ENCODE results near the gene LY6G5C. TPM values are rescaled to one million over a fixed set of nuclear protein-coding genes. Genes with fewer than 3 reads are reported as not detected.
A peak's percentile ranks its signal among the peaks of the same experiment; 100 is the strongest.
"Not testable (repeated sequence)": the region's sequence is repeated elsewhere in the genome, so short reads cannot be mapped to it uniquely, and the experiment has no call there.

Gene LY6G5C
- total RNA-seq, 1 donor from 2014 or later, result 4.7 TPM

DNA sequence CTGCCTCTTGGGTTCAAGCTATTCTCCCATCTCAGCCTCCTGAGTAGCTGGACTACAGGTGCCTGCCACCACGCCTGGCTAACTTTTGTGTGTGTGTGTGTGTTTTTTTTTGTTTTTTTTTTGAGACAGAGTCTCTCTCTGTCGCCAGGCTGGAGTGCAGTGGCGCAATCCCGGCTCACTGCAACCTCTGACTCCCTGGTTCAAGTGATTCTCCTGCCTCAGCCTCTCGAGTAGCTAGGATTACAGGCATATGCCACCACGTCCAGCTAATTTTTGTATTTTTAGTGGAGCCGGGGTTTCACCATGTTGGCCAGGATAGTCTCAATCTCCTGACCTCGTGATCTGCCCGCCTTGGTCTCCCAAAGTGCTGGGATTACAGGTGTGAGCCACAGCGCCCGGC is 28.3 kb upstream of the LY6G5C start:
- H3K9me3 Mint-ChIP-seq; H3K4me3 Mint-ChIP-seq; H3K27ac Mint-ChIP-seq; H3K36me3 Mint-ChIP-seq (ENCODE audit: low read depth); H3K27me3 Mint-ChIP-seq (ENCODE audit: insufficient read depth); DNase-seq (ENCODE audit: low spot score); intact Hi-C loops (cut with micrococcal nuclease): not testable (repeated sequence)
- H3K4me1 Mint-ChIP-seq (ENCODE audit: low read depth), result peaks cover 14% of the 10 kb centered on the region

DNA sequence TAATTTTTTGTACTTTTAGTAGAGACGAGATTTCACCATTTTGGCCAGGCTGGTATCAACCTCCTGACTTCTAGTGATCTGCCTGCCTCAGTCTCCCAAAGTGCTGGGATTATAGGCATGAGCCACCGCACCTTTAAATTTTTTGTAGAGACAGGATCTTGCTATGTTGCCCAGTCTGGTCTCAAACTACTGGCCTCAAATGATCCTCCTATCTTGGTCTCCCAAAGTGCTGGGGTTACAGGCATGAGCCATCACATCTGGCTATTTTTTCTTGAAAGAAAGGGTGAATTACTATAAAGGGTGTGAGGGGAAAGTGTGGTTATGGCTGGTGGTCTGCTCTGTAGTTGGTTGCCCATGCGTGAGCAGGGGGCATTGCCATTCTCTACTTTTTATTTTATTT is 27.4 kb upstream of the LY6G5C start:
- intact Hi-C loops (cut with micrococcal nuclease), result no loop called here

GRCh38 chr6:31707701-31708100 is 26.8 kb upstream of the LY6G5C start:
- H3K4me3 Mint-ChIP-seq, result no peak overlapping the region
- peaks cover 2% of the 10 kb centered on the region for H3K36me3 Mint-ChIP-seq (ENCODE audit: low read depth)
- intact Hi-C loops (cut with micrococcal nuclease), result no loop called here
- peaks cover 15% of the 10 kb centered on the region for H3K4me1 Mint-ChIP-seq (ENCODE audit: low read depth)
- H3K27ac Mint-ChIP-seq, result no peak overlapping the region
- H3K9me3 Mint-ChIP-seq, result no peaks in the 10 kb centered on the region
- DNase-seq (ENCODE audit: low spot score), result no peak
- peaks cover 4% of the 10 kb centered on the region for H3K27me3 Mint-ChIP-seq (ENCODE audit: insufficient read depth)

More for the DNA sequence above, 27.4 kb upstream of the LY6G5C start:
- Mint-ChIP-seq H3K4me3 (no peak overlapping the region), H3K36me3 (ENCODE audit: low read depth) (peaks cover 2% of the 10 kb centered on the region), H3K27ac (no peak overlapping the region), H3K9me3 (no peaks in the 10 kb centered on the region), H3K4me1 (ENCODE audit: low read depth) (peaks cover 13% of the 10 kb centered on the region), H3K27me3 (ENCODE audit: insufficient read depth) (peaks cover 4% of the 10 kb centered on the region)
- DNase-seq (ENCODE audit: low spot score), result no peak

DNA sequence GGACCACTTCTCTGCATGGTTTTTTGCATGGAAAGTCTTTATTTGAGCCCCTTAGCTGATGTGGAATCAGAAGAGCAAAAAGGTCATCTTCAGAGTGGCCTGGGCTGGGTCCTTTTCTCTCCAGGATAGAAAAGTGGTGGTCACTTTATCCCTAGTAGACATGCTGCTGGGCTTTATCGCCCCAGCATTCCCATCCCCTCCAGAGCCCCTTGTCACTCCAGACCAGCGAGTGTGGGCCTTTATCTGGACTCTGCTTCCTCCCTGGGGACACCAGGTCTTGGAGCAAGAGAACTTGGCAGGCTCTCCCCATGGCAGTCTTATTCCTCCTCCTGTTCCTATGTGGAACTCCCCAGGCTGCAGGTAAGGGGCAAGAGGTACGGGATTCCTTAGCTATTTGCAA is 25.7 kb upstream of the LY6G5C start, which contains the start of gene LY6G6F:
Gene LY6G6F (plus strand): TSS at position 268 of the 400 bp plus-strand sequence. CDS start 41 bp downstream, at position 309.
- intact Hi-C loops (cut with micrococcal nuclease), result no loop called here
- Mint-ChIP-seq H3K36me3 (ENCODE audit: low read depth) (peaks cover 5% of the 10 kb centered on the region), H3K27ac (no peak within 1 kb of the TSS), H3K27me3 (ENCODE audit: insufficient read depth) (no peaks in the 10 kb centered on the region), H3K9me3 (no peaks in the 10 kb centered on the region), H3K4me3 (no peak within 1 kb of the TSS), H3K4me1 (ENCODE audit: low read depth) (peaks cover 23% of the 10 kb centered on the region)
- DNase-seq (ENCODE audit: low spot score), result no peak

DNA sequence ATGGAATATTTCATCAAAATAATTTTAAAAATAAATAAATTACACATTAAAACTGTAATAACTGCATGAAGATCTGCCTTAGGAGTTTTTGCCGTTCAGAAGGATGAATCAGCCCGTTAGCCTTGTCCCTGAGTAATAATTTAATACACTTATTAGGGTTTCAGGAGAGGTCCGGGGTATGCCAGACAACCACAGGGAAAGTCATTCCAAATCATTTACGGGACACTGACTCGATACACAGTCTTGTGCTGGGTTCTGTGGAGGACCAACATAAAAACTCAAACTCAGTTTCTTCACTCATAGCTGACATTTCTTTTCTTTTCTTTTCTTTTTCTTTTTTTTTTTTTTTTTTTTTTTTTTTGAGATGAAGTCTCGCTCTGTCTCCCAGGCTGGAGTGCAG is 25.1 kb upstream of the LY6G5C start:
- Mint-ChIP-seq H3K4me3 (no peak overlapping the region), H3K27me3 (ENCODE audit: insufficient read depth) (no peaks in the 10 kb centered on the region), H3K27ac (no peak overlapping the region), H3K4me1 (ENCODE audit: low read depth) (peaks cover 25% of the 10 kb centered on the region), H3K9me3 (no peaks in the 10 kb centered on the region), H3K36me3 (ENCODE audit: low read depth) (peaks cover 8% of the 10 kb centered on the region)
- no peak for DNase-seq (ENCODE audit: low spot score)
- intact Hi-C loops (cut with micrococcal nuclease), result no loop called here

DNA sequence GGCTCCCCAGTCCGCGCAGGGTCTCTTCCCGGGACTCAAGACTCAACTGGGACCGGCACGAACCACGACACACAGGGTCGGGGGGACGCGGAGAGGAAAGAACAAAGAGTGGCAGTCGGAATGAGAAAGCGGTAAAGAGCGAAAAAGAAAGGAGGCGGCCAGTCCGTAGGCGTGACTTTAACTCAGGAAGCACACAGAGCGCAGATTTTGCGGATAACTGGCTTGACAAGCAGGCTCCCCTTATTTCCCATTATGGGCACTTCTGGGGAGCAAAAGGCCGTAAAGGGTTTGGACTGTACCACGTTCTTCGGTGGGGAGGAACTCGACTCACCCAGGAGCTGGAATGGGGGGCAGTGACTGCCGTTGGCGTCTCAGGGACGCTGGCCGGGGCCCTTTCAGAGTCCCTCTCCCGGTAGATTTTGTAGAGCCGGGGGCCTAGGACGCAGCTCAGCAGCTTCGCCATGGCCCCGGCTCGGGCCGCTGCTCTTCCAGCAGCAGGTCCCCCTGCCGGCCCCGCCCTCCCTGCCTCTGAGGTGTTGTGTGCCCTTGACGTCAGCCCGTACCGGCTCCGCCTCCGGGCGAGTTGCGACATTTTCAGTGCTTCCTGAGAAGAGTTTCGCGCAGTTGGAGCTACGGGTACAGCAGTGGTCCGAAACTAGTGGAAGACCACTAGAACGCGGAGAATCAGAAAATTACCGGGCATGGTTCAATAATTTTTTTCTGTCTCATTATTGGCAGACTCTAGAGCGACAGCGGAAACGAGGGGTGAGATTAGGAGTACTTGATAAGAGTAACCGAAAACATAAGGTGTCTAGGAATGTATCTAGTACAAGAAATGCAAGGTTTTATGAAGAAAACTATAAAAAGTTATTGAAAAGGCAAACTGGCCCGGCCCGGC is 22.2 kb upstream of the LY6G5C start, which contains the start of gene ABHD16A:
Gene ABHD16A (minus strand): TSS at position 506 of the 898 bp plus-strand sequence. CDS start 43 bp downstream, at position 463.
- peaks cover 25% of the 10 kb centered on the region for H3K4me1 Mint-ChIP-seq (ENCODE audit: low read depth)
- peak; percentile 95 for DNase-seq (ENCODE audit: low spot score)
- peaks cover 14% of the 10 kb centered on the region for H3K36me3 Mint-ChIP-seq (ENCODE audit: low read depth)
- intact Hi-C loops (cut with micrococcal nuclease), result loop anchor here (1.0 to 2.0 kb wide), 12 partner anchors 23 to 256 kb away; partner anchors contain the start of genes BAG6, CLIC1, DDAH2 and HSPA1B
- H3K27me3 Mint-ChIP-seq (ENCODE audit: insufficient read depth), result no peaks in the 10 kb centered on the region
- H3K9me3 Mint-ChIP-seq, result no peaks in the 10 kb centered on the region
- H3K4me3 Mint-ChIP-seq, result peak within 1 kb of the TSS; percentile 98
- peak within 1 kb of the TSS; percentile 97 for H3K27ac Mint-ChIP-seq

- peak; percentile 11 for DNase-seq (ENCODE audit: low spot score)
- H3K27ac Mint-ChIP-seq, result peak overlapping the region; percentile 97
- no peaks in the 10 kb centered on the region for H3K9me3 Mint-ChIP-seq
- intact Hi-C loops (cut with micrococcal nuclease), result loop anchor here (1.0 to 2.0 kb wide), 3 partner anchors 22 to 200 kb away; partner anchors contain the start of genes VWA7 and ZBTB12
- peaks cover 31% of the 10 kb centered on the region for H3K4me1 Mint-ChIP-seq (ENCODE audit: low read depth)
- H3K27me3 Mint-ChIP-seq (ENCODE audit: insufficient read depth), result no peaks in the 10 kb centered on the region
- H3K36me3 Mint-ChIP-seq (ENCODE audit: low read depth), result peaks cover 18% of the 10 kb centered on the region
- peak overlapping the region; percentile 98 for H3K4me3 Mint-ChIP-seq
These were observed 21.5 kb upstream of the LY6G5C start for GRCh38 chr6:31702405-31702818.

DNA sequence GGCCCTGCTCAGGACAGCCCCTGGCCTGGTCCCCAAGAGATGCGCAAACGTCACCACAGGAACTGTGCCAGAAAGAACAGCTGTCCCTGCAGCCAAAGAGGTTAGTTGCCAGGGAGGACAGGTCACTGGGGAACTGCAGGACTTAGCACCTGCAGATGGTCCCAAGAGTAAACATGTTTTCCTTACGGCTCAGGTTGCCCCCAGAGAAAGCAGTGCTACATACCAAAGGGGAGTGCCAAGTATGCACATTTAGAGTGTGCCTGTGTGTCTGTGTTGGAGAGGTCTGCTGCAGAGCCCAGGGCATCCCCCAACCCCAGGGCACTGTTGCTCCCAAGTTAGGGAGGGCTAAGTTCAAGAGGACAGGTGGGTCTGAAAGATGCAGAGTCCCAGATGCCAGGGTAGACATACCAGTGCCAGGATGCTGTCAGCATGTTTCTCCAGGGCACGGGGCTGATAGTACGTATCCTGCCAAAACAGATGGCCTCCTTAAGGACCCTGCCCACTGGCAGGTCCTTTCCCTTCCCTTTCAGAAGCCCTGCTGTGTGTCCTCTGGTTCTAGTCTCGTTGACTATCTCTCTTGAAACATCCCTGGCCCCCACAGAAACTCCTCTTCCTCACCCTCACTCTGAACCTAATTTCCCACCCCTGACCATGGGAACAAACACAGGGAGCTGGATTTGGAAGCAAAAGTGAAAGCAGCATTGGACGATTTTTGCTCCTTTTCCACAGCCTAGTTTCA is 21.0 kb upstream of the LY6G5C start:
- intact Hi-C loops (cut with micrococcal nuclease), result loop anchor here (1.0 to 2.0 kb wide), 3 partner anchors 22 to 201 kb away; partner anchors contain the start of genes VWA7 and ZBTB12
- H3K36me3 Mint-ChIP-seq (ENCODE audit: low read depth), result peaks cover 22% of the 10 kb centered on the region
- H3K4me1 Mint-ChIP-seq (ENCODE audit: low read depth), result peaks cover 34% of the 10 kb centered on the region
- peak overlapping the region; percentile 98 for H3K4me3 Mint-ChIP-seq
- H3K9me3 Mint-ChIP-seq, result no peaks in the 10 kb centered on the region
- no peaks in the 10 kb centered on the region for H3K27me3 Mint-ChIP-seq (ENCODE audit: insufficient read depth)
- H3K27ac Mint-ChIP-seq, result peak overlapping the region; percentile 97
- DNase-seq (ENCODE audit: low spot score), result no peak

DNA sequence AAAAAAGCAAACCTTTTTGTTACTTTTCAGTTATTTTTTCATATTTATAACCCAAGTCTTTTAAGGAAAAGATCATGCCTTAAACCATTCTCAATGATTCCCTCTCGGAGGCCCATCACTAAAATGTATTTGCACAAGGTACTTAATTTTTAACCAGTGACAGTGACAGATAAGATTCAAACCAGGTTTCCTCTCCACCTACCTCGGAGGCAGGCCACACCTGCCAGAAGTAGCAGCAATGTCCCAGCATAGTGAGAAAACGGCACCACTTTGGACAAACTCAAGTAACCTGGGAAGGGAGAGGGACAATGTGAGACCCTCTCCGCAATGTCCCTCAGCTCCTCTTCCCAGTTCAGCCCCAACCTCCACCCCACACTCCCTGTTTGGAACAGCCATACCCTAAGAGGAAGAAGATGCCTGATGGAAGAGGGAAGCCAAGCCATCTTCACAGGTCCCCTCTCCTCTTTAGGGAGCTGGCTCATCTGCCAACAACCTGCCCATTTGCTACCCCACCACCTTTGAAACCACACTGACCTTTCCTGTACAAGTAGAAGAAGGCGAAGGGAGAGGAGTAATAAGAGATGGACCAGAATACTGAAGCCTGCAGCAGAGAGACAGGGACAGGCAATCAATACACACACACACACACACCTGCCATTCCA is 20.0 kb upstream of the LY6G5C start:
- Mint-ChIP-seq H3K9me3 (no peaks in the 10 kb centered on the region), H3K36me3 (ENCODE audit: low read depth) (peaks cover 22% of the 10 kb centered on the region), H3K27ac (peak overlapping the region; percentile 1), H3K4me1 (ENCODE audit: low read depth) (peaks cover 34% of the 10 kb centered on the region), H3K4me3 (peak overlapping the region; percentile 98), H3K27me3 (ENCODE audit: insufficient read depth) (no peaks in the 10 kb centered on the region)
- DNase-seq (ENCODE audit: low spot score), result no peak
- intact Hi-C loops (cut with micrococcal nuclease), result no loop called here

DNA sequence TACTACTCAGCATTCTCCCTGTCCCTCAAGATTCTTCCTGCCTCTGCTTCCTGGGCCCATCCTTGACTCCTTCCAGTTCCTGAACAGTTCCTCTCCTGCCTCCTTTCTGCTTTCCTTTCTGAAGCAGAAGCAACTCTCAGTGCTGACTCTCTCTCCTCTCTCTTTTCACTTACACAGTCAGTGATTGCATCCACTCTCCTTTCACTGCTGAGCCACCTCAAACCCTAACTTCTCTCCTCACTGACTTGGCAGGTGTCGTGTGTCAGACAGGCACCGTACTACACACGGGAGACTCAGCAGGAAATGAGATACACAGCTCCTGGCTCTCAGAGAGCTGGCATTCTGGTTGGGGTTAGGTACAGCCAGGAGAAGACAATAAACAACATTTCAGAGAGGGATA is 16.7 kb upstream of the LY6G5C start:
- H3K4me3 Mint-ChIP-seq, result peak overlapping the region; percentile 6
- no peaks in the 10 kb centered on the region for H3K9me3 Mint-ChIP-seq
- peaks cover 32% of the 10 kb centered on the region for H3K36me3 Mint-ChIP-seq (ENCODE audit: low read depth)
- no peak for DNase-seq (ENCODE audit: low spot score)
- peaks cover 29% of the 10 kb centered on the region for H3K4me1 Mint-ChIP-seq (ENCODE audit: low read depth)
- H3K27ac Mint-ChIP-seq, result peak overlapping the region; percentile 80
- intact Hi-C loops (cut with micrococcal nuclease), result no loop called here
- no peaks in the 10 kb centered on the region for H3K27me3 Mint-ChIP-seq (ENCODE audit: insufficient read depth)

DNA sequence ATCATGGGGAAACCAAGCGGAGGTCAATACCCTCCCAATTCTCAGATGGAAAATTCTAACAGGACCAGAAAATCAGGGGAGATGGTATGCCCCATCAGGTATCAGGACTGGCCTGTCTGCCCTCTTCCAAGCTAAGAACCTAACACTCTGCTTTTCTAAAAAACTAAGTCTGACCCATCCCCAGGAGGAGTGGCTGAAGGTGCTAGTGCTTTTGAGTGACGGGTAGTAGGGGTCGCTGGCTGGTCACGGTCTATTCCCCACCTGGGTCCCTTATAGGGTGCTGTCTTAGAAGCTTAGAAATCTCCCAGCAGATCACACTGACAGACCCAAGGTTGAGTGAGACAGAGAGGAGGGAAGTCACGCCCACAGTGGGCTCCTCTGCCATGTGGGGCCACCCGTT is 12.7 kb upstream of the LY6G5C start:
- Mint-ChIP-seq H3K27ac (no peak overlapping the region), H3K27me3 (ENCODE audit: insufficient read depth) (no peaks in the 10 kb centered on the region), H3K4me1 (ENCODE audit: low read depth) (peaks cover 22% of the 10 kb centered on the region), H3K9me3 (no peaks in the 10 kb centered on the region), H3K36me3 (ENCODE audit: low read depth) (peaks cover 34% of the 10 kb centered on the region), H3K4me3 (no peak overlapping the region)
- intact Hi-C loops (cut with micrococcal nuclease), result no loop called here
- DNase-seq (ENCODE audit: low spot score), result no peak

- intact Hi-C loops (cut with micrococcal nuclease), result no loop called here
- Mint-ChIP-seq H3K4me3 (no peak overlapping the region), H3K4me1 (ENCODE audit: low read depth) (peaks cover 18% of the 10 kb centered on the region), H3K9me3 (no peaks in the 10 kb centered on the region), H3K27me3 (ENCODE audit: insufficient read depth) (no peaks in the 10 kb centered on the region), H3K27ac (no peak overlapping the region), H3K36me3 (ENCODE audit: low read depth) (peaks cover 35% of the 10 kb centered on the region)
- DNase-seq (ENCODE audit: low spot score), result no peak
These were observed 12.0 kb upstream of the LY6G5C start for GRCh38 chr6:31692886-31693285.

Data from activated T-helper 1 cell treated with anti-CD3 and anti-CD28 coated beads, Interleukin-12 subunit alpha, Interleukin-12 subunit beta, Interleukin-2, Interleukin-4 antibody, amounts not matched to agents 30 ng/mL and 10 ng/mL and 1 ng/mL, durations not matched to agents 14 hours and 24 hours and 36 hours (primary cell).